Retinal pigment epithelial cell (primary cell): Measurements from ENCODE around the gene TLE2.
A peak's percentile ranks its signal among the peaks of the same experiment; 100 is the strongest.

Experiments
- DNase-seq: peaks from one replicate; pipeline ENCODE4 v3.0.0-alpha.2; 2010; ENCODE audit warnings: low read depth
- H3K4me3 ChIP-seq: 2 replicates; pipeline ENCODE4 v1.5.1; 2011; ENCODE audit warnings: mild to moderate bottlenecking, low read length, control low read depth, moderate library complexity
- TF ChIP-seq, protein P1 (sequence below): conservative IDR thresholded peaks from 2 replicates; pipeline ENCODE4 v1.5.1; 2011; ENCODE audit warnings: low read depth, low read length, control low read depth, inconsistent platforms

TLE2 gene

GRCh38 chr19:3035542-3036118, 6.5 kb upstream of the TLE2 start:
- TF ChIP-seq, protein P1, sequence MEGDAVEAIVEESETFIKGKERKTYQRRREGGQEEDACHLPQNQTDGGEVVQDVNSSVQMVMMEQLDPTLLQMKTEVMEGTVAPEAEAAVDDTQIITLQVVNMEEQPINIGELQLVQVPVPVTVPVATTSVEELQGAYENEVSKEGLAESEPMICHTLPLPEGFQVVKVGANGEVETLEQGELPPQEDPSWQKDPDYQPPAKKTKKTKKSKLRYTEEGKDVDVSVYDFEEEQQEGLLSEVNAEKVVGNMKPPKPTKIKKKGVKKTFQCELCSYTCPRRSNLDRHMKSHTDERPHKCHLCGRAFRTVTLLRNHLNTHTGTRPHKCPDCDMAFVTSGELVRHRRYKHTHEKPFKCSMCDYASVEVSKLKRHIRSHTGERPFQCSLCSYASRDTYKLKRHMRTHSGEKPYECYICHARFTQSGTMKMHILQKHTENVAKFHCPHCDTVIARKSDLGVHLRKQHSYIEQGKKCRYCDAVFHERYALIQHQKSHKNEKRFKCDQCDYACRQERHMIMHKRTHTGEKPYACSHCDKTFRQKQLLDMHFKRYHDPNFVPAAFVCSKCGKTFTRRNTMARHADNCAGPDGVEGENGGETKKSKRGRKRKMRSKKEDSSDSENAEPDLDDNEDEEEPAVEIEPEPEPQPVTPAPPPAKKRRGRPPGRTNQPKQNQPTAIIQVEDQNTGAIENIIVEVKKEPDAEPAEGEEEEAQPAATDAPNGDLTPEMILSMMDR: no peak
- peak; percentile 97 for DNase-seq
- peak overlapping the region; percentile 65 for H3K4me3 ChIP-seq

DNA sequence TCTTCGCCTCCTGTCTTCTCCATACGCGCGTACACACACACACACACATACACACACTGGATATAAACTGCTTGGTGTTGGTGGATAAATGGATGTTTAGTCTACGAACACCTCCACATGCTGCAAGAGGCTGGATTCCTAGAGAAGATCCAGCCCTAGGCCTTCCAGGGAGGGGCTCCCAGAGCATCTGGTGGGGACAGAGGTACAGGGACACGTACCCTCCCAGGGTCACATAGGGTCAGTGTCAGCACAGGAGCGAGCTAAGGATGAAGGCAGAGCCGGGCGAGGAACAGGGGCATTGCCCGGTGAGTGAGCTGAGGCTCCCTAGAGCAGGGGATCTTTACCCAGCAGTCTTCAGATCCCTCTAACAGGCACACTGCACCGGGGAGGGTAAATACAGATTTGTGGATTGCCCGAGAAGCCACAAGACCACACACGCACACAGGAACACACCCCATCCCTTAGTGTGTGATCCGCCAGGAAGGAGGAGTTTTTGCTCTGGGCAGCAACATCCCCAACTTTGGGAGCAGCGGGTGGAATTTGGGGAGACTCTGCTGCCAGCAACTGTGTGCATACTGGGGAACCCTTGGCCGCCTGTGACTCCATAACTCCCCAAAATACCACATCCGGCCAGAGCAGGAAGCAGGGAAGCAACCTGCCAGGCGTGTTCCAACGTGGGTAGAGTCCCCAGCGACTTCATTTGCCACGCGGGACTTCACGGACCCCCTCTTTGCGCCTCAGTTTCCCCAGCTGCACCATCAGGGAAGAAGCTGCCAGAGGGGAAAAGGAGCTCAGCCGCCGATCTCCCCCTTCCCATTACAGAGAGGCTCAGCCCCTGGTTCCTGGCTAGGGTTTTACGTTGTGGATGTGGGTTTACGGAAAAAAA, 5.8 kb upstream of the TLE2 start:
- no peak for DNase-seq
- peak overlapping the region; percentile 65 for H3K4me3 ChIP-seq
- TF ChIP-seq, protein P1: no peak

- H3K4me3 ChIP-seq: no peak overlapping the region
- DNase-seq: no peak
- TF ChIP-seq, protein P1: no peak
These were observed 5.3 kb upstream of the TLE2 start for GRCh38 chr19:3034406-3034655.

- no peak for DNase-seq
- TF ChIP-seq, protein P1: no peak
- H3K4me3 ChIP-seq: no peak overlapping the region
These were observed 4.7 kb upstream of the TLE2 start for GRCh38 chr19:3033595-3034405.

- H3K4me3 ChIP-seq: no peak overlapping the region
- TF ChIP-seq, protein P1: no peak
- no peak for DNase-seq
These were observed 2.5 kb upstream of the TLE2 start for GRCh38 chr19:3031607-3031867.

GRCh38 chr19:3028305-3029064, 595 bp downstream of the TLE2 start:
- TF ChIP-seq, protein P1: no peak
- DNase-seq: no peak
- H3K4me3 ChIP-seq: peak overlapping the region; percentile 6
